HFF-Myc (cell line): ENCODE data around the gene FAM131A.

Experiments used
- DNase-seq: peaks from one replicate; pipeline ENCODE4 v3.0.0-alpha.2; 2011; ENCODE audit warnings: low read depth; ENCODE audit errors: extremely low read depth
- H3K4me3 ChIP-seq: replicated peaks from 2 replicates; pipeline ENCODE4 v1.5.1; 2011; ENCODE audit warnings: low read depth, mild to moderate bottlenecking, control low read depth, low read length
- TF ChIP-seq, protein P1 (sequence below): IDR thresholded peaks from 2 replicates; pipeline ENCODE4 v1.5.1; 2012; ENCODE audit warnings: mild to moderate bottlenecking, low read depth, low read length, control low read depth; ENCODE audit errors: missing control alignments

Gene FAM131A

DNA sequence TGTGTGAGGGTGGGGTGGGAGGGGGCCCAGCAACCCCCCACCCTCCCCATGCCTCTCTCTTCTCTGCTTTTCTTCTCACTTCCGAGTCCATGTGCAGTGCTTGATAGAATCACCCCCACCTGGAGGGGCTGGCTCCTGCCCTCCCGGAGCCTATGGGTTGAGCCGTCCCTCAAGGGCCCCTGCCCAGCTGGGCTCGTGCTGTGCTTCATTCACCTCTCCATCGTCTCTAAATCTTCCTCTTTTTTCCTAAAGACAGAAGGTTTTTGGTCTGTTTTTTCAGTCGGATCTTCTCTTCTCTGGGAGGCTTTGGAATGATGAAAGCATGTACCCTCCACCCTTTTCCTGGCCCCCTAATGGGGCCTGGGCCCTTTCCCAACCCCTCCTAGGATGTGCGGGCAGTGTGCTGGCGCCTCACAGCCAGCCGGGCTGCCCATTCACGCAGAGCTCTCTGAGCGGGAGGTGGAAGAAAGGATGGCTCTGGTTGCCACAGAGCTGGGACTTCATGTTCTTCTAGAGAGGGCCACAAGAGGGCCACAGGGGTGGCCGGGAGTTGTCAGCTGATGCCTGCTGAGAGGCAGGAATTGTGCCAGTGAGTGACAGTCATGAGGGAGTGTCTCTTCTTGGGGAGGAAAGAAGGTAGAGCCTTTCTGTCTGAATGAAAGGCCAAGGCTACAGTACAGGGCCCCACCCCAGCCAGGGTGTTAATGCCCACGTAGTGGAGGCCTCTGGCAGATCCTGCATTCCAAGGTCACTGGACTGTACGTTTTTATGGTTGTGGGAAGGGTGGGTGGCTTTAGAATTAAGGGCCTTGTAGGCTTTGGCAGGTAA lies 8.1 kb downstream of the FAM131A start:
- DNase-seq, result no peak
- TF ChIP-seq, protein P1, sequence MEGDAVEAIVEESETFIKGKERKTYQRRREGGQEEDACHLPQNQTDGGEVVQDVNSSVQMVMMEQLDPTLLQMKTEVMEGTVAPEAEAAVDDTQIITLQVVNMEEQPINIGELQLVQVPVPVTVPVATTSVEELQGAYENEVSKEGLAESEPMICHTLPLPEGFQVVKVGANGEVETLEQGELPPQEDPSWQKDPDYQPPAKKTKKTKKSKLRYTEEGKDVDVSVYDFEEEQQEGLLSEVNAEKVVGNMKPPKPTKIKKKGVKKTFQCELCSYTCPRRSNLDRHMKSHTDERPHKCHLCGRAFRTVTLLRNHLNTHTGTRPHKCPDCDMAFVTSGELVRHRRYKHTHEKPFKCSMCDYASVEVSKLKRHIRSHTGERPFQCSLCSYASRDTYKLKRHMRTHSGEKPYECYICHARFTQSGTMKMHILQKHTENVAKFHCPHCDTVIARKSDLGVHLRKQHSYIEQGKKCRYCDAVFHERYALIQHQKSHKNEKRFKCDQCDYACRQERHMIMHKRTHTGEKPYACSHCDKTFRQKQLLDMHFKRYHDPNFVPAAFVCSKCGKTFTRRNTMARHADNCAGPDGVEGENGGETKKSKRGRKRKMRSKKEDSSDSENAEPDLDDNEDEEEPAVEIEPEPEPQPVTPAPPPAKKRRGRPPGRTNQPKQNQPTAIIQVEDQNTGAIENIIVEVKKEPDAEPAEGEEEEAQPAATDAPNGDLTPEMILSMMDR, result peak; percentile 54
- no peak overlapping the region for H3K4me3 ChIP-seq

- DNase-seq, result no peak
- H3K4me3 ChIP-seq, result no peak overlapping the region
- TF ChIP-seq, protein P1, result no peak
These were observed 9.2 kb downstream of the FAM131A start for GRCh38 chr3:184346480-184347190.

DNA sequence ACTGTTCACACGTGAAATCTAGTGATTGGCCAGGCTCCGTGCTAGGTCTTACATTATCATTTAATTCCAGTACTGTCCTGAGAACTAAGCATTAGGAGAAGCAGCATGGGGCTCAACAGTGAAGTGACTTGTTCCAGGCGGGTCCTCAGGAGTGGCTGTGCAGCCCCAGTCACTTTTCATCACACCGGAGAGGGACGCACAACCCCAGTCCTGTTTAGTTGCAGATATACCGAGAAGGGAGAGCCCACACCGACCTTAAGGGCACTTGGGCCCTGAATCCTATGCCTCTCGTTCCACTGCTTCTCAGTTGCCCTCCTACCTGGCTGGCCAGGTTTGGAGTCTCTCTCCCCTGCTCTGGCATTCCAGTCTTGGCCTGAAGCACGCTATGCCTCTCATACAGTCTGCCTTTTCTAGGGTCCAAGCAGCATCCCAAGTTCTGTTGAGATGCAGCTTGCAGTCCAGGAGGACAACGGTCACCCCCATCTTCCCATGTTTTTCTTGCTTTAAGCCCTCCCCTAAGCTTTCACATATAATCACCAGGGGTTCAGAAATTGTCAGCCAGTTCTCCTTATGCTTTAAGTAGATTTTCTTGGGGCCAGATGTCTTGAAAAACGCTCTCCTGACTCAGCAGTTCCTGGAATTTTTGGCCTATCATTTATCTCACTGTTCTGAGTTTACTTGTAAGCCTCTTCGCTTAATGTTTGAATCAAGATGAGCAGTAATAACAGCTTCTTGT lies 10.1 kb downstream of the FAM131A start:
- TF ChIP-seq, protein P1, result no peak
- H3K4me3 ChIP-seq, result no peak overlapping the region
- DNase-seq, result no peak

DNA sequence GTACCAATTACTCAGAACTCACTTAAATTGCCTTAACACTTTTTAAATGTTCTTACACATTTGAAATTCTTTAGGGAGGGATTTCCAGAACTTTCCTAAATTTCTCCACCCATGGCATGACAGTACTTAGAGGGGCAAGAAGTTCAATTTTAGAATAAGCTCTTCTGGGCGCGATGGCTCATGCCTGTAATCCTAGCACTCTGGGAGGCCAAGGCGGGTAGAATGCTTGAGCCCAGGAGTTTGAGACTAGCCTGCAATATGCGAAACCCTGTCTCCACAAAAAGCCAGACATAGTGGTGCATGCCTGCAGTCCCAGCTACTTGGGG lies 10.6 kb downstream of the FAM131A start:
- no peak overlapping the region for H3K4me3 ChIP-seq
- no peak for DNase-seq
- TF ChIP-seq, protein P1, result no peak

DNA sequence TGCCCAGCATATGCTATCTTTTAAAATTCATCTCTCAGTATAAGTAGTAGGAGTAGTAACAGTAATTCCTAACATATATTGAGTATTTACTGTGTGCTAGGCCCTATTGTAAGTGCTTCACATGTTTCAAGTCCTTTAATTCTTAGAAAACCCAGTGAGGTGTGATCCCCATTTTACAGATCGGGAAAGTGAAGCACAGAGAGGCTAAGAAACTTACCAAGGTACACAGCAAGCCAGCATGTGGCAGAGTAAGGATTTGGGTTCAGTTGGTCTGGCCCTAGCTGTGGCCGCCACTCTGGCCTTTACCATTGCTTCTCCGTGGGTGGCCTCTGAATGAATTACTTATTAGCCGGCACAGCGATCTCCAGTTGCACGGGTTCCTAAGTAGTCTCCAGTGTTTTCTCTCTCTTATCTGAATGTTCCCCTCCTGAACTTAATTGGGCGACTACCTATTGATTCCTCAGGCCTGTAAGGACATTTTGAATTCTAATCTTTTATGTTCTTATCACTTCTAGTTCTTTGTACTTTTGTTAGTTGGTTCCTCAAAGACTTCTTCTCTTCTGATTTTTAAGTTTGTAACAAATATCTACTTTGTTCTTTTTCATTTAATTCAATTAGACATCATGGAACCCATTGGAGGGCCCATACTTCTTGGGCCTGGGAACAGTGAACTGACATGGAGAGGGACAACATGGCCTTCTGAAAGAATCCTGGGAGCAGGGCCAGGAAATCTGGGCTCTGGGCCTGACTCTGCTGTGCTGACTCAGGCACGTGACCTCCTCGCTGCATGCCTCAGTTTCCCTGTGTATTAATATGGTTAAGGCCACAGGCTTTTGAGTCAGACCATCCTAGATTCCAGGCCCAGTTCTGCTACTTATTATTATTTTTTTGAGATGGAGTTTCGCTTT lies 12.4 kb downstream of the FAM131A start:
- TF ChIP-seq, protein P1, result no peak
- H3K4me3 ChIP-seq, result no peak overlapping the region
- no peak for DNase-seq

- TF ChIP-seq, protein P1, result no peak
- no peak overlapping the region for H3K4me3 ChIP-seq
- DNase-seq, result no peak
These were observed 13.2 kb downstream of the FAM131A start for GRCh38 chr3:184350618-184351017.
